GM19372 (cell line): ENCODE measurements around the gene TULP4.
"Not testable (repeated sequence)": the region's sequence is repeated elsewhere in the genome, so short reads cannot be mapped to it uniquely, and the experiment has no call there.

Source experiments
- ATAC-seq: cut with Tn5 transposase; IDR thresholded peaks from one replicate; pipeline ENCODE4 v1.9.1; 2021; ENCODE audit warnings: mild to moderate bottlenecking, low read depth, moderate library complexity; ENCODE audit not compliant: unreplicated experiment

Gene TULP4

DNA sequence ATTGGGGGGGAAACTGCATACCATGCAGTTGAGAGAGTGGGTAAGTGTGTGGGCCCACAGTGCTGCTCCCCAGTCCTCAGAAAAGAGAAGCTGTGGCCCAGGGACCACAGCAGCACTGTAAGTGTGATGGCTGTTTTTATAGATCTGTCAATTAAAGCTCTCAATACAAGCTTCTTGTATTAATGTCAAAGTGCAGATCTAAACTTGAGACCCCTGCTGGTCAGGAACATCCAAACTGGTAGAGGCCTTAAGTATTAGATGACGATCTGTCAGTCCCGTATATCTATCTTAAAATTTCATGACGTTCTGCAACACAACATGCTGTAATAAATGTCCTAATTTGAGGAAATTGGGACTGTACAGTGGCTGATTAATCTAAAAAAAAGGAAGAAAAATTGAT, 74.8 kb downstream of the TULP4 start:
- ATAC-seq, result no peak

DNA sequence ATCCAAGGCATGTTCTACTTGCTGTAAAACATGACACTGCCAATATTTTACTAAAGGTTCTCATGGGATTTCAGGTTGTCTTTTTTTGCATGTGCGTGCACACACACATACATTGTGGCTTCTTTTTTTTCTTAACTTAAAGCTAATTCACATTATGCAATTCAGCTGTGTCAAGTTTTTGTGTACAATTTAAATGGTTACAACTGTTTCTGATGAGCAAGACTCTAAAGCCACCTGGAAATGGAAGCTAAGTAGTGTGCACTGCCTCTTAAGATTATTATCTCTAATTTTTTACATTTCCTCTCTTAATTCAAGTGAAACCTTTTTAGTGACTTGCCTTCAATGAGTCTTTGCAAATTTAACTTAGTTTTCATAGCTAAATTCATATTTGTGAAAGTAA, 75.3 kb downstream of the TULP4 start:
- no peak for ATAC-seq

DNA sequence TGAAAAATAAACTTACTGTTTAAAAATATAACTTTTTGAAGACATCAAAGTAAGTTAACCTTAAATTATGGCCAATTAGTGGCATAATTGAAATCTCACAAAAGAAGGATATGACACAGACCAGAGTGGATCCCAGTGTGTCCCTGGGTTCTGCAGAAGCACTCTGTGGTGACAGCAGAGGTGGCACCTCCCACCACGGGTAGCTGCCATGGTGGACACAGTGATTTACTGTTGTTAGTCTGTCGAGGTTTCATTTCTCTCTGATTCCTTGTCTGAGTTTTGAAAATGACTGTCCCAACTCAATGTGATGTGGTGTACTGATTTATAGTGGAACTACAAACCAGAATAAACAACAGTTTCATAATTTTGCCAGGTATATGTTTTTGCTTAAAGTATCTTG, 76.5 kb downstream of the TULP4 start:
- no peak for ATAC-seq

DNA sequence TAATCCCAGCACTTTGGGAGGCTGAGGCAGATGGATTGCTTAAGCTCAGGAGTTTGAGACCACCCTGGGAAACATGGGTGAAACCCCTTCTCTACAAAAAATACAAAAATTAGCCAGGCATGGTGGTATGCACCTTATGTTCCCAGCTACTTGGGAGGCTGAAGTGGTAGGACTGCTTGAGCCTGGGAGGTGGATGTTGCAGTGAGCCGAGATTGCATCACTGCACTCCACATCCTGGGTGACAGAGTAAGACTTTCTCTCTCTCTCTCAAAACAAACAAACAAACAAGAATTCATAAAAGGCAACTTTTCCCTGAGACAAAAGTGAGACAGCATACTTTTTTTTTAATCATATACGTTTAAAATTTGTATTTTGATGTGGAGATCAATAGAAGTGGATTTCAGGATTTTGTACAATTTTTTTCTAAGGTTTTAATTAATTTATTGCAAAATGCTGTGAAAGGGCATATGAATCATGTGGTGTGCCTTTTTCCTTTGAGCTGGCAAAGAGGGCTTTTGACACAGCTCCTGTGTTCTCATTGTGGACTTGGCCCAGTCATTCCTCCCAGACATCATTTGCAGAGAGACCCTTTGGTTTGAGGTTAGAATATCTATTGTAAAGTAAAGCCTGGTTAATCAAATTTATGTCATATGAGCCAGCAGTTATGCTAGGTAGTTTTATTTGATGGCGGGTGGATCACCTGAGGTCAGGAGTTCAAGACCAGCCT, 77.1 kb downstream of the TULP4 start:
- ATAC-seq, result no peak

DNA sequence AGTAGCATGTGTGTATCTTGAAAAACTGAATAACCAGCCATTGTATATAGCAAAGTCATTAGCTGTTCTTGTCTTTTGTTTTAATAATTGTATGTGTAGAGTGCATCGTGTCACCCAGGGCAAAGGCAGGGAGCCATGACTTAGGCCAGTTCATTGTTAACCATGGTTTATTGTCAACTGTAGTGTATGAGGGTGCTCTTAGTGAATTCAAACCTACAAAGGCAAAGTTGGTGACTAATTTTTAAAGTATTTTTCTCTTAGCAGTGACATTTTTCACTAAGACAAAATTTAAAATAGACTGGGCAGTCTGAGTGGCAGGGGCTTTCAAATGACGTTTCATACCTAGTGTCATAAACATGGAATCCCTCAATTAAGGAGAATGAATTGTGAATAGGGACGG, 79.0 kb downstream of the TULP4 start:
- no peak for ATAC-seq

DNA sequence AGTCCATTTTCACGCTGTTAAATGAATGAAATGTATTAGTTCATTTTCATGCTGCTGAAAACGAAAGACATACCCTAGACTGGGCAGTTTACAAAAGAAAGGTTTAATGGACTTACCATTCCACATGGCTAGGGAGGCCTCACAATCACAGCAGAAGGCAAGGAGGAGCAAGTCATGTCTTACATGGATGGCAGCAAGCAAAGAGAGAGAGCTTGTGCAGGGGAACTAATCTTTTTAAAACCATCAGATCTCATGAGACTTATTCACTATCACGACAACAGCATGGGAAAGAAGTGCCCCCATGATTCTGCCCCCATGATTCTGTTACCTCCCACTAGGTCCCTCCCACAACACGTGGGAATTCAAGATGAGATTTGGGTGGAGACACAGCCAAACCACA, 79.7 kb downstream of the TULP4 start:
- ATAC-seq, result not testable (repeated sequence)

DNA sequence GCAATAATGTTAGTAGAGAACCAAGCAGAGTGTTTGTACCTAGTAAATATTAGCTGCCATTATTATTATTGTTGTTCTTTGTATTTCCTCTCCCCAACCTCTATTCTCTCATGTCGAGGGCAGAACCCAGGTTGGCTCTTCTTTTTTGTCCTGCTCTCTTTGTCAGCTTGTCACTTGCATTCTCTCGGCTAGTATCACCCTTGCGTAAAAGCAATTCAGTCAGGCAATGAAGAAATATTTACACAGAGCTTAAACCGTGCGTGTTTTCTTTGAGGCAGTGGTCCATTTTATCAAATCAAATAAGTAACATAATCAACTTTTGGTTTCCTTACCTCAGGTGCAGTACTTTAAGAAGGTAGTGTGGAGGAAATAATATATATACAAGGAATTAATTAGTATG, 83.9 kb downstream of the TULP4 start:
- ATAC-seq, result no peak

DNA sequence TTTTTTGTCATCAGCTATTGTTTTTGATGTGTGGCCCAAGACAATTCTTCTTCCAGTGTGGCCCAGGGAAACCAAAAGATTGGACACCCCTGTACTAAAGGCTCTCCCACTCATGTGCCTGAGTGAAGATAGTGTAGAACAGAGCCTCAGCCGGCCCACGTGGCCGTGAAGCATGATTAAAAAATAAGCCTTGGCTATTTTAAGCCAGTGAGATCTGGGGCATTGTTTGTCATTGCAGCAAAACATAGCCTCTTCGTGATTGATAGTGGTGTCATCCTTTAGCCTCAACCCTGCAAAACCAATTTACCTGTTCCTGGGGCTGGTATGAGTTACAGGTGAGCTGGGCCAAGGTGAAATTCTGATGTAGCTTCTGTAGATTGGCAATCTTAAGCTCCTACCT, 85.3 kb downstream of the TULP4 start:
- ATAC-seq, result no peak

DNA sequence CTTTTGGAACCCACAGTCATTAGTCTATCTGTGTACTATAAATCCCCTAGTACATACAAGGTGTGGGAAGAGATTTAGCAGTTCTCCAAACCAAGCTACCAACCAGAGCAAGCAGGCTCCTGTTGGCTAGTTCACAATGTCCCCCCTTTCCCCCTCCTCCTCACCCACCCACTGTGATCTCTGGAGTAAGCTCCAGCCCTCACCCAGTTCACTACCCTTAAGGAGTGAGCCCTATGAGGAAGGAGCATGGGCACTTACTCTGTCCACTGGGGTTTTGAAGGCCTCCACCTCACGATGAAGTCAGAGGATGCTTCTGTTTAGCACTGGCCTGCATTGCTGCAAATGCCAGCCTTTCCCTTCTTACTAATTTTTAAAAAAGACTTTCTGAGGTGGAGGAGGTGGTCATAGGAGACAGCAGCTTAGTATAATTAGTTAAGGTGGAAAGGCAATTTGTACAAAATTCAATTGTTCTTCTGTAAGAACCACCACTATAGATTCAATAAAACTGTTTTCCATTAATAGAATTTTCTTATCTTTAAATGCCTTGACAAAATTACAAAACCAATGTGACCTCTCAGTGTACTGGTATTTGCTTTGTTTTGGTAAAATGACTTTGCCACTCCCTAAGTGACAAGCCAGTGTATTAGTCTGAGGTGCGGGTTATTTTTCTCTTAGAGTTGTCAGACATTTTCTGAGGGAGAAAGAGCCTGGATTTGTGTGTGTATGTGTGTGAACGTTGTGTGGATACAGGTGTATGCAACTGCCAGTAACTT, 86.2 kb downstream of the TULP4 start:
- no peak for ATAC-seq

DNA sequence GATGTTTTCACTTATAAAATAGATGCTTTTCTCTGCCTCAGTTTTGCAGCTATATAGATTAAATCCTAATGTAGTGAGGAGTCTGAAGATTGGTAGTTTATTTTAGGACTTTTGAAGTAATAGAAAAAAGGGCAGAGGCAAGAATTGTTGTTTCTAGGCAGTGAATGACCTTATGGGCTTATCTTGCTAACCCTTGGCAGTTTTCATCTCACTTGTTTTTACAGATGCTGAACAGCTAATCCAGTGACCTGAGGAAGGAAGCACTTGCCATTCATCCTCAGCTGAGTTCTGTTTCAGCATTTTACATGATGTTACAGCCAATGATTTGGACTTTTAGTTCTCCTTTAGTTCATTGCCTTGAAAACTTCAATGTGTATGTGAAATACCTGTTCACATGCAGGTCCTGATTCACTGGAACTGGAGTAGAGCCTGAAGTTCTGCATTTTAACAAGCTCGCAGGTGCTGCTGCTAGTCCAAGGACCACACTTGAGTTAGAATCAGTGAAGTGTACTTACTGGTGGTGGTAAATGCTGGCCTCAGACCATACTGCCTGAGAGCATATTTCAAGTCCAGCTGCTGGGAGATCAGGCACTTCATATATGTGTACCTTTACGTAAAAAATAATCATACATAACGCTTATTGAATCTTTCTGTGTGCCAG, 86.9 kb downstream of the TULP4 start:
- ATAC-seq, result no peak

DNA sequence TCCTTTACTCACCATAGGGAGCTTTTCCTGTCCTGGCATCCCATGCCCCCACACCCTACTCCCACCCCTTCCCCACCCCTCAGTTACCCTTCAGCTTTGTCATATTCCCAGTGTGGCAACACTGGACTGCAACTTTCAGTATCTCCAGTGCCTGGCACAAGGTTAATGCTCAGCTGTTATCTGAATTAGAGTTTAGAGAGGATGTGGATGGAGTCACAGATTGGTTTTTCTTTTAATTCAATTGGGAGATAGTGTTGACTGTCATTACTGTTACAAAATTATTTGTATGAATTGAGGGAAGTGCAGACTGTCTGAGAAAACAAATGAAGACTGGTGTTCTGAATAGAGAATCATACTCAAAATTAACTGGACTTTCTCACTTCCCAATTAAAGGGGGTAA, 89.9 kb downstream of the TULP4 start:
- no peak for ATAC-seq

DNA sequence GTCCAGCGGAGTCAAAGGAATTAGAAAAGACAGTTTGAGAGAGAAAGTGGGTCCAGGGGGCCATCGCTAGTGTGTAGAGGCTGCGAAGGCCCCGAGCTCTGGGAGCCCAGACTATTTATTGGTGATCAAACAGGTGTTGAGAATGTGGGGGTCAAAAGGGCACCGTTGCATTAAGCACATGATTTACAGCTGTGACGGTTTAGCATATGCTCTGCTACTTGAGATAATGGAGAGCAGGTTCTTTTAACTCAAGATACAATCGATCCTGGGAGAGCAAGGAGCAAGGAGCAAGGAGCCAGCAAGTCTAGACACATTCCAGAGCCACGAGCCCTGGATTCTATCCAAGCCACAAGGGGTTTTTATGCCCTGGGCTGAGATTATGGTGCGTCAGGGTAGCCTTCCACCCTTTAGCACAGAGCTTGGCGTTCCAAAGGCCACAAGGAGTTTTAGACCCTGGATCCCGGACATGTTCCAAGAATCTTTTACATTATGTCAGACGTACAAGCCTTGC, 93.1 kb downstream of the TULP4 start:
- ATAC-seq, result not testable (repeated sequence)

DNA sequence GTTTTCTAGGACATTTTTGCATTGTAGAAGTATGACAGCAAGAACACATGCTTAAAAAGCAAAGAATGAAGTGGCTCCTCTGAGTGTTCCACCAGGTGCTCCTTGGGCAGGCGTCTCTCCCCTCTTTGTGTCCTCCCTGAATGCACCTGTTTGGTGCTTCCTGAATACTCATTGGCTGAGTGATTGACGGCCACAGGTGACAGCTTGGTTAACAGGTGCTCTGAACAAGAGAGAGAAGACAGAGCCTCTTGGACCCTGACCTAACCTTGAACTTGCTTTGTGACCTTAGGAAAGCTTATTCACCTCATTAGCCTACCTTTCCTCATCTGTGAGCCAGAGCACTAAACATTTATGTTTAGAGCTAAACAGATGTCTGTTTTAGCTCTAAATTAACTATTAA, 93.7 kb downstream of the TULP4 start:
- no peak for ATAC-seq

DNA sequence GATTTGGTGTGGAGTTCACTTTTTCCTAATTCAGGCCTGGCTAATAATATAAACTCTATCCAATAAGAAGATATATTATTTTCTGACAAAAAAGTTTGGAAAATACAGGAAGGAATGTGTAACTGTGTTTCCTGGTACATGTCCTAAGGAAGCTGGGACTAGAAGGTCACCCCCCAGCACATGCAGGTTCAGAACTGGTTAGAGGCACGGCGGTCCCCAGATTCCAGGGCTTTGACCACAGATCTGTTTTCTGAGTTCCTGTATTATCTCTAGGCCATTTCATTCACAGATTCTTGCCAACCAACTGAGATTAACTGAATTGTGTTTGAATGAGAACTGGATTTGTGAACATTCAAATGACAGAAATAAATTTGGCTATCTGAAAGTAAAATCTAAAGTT, 94.5 kb downstream of the TULP4 start:
- no peak for ATAC-seq

DNA sequence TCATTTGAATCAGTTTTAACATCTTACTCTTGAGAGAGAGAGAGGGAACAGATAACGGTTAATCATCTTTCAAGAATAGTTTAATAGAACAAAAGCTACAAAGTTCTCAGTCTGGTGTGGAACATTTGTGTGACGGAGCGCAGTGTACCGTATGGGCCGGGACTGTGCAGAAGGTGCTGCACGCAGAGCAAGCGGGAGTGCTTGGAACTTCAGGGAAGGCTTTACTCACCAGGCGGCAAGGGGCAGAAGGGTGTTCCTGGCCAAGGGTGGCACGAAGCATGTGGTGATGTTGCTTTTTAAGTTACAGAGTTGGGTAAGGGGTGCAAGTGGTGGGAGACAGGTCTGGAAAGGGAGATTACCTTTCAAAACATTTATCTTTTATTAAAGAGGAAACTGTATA, 95.7 kb downstream of the TULP4 start:
- ATAC-seq, result no peak

DNA sequence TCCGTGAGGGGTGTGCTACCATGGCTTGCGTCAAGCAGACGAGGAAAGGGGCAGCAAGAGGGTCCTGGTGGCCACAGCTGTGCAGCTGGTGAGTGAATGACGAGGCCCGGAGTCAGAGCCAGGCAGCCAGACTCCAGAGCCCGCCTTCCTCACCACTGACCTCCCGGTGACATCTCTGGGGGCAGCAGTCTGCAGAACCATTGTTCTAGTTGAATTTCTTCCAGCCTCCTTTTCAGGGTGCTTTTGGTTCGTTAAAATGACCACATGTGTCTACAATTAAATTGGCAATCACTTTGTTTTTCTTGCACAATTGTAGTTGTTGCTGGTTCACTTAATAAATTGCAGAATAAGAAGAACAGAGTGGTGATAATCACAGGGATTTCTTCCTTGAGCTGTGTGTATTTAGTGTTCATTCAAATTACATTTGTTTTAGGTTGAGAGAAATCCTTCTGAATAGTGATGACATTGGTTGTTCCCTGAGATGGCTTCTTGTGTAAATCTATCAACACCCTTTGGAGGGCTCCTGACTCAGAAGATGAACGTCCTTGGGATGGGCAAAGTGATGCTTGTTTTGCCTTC, 96.4 kb downstream of the TULP4 start:
- ATAC-seq, result no peak

DNA sequence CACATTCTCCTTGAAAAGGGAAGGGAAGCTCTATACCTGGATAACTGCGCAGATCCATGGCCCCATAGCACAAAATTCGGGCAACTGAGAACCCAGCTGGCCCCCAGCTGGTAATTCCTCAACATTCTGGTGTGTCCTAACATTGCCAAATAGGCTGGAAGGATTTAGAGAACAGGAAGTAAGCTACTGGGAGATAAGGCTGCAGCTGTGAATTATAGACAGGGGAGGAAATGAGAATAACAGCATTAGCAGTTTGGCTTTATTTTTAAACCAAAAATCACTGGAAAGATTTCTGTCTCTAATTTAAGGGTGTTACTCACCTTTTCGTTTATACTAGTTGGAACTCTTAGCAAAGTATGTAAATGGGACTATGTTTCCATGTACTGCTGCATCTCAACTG, 97.2 kb downstream of the TULP4 start:
- ATAC-seq, result no peak

DNA sequence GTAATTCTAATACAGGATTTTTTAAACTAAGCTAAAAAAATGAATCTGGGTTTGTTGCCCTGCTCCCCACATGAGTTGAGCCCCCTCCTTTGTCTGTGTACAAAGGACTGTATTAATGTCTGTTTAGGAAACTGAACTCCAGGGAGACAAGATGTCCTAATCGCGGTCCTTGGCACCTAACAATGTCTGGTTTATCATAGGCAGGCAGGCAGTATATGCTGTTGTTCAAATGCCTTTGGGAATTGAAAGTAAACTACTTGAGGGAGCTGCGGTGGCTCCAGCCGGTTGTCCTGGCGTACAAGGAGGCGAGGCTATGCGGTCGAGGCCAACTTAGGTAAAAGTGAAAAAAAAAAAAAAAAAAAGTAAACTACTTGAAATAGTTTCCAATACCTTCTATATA, 98.5 kb downstream of the TULP4 start:
- no peak for ATAC-seq

DNA sequence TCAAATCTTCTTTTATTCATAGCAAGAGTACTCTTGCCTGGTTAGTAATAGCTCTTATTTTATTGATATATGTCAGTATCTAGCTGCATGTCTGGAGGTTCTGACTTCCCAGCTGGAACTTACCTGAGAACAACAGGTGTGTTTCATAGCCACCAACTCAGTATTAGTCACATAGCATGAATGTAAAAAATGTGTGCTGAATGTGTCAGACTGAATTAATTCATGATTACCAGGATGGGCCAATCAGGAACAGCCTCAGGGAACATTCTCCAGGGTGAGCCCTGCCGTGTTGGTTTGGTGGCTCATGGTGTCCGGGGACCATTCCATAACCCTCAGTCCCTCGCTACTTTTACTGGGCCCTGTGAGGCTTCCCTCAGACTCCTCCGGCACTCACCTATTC, 99.7 kb downstream of the TULP4 start:
- ATAC-seq, result no peak

DNA sequence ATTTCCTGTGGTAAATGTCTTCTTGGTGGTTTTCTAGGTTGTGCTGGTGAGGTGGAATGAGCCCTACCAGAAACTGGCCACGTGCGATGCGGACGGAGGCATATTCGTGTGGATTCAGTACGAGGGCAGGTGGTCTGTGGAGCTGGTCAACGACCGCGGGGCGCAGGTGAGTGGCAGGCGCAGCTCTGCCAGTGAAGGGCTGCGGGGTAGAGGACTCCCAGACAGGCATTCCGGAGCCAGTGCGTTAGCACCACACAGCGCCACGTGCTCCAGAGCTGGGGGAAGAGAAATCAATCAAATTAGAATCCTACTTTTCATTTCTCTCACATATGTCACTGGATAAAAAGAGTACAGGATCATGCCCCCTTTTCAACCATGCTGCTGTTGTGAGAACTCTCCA, 100.8 kb downstream of the TULP4 start:
- ATAC-seq, result no peak
